Neuronal stem cell (in vitro differentiated cells): ENCODE measurements around the gene TMOD1.

Source experiments
- DNase-seq: peaks from one replicate; pipeline ENCODE4 v3.0.0-alpha.2; 2013; ENCODE audit warnings: low spot score
- H2AFZ ChIP-seq: one replicate; pipeline ENCODE4 v1.6.1; 2013; ENCODE audit warnings: mild to moderate bottlenecking, low read length, inconsistent platforms
- H2AK5ac ChIP-seq: 2 replicates; pipeline ENCODE4 v1.6.1; 2013; ENCODE audit warnings: low read depth, mild to moderate bottlenecking, inconsistent platforms, low read length, moderate library complexity, mixed read lengths
- H2BK120ac ChIP-seq: 2 replicates; pipeline ENCODE4 v1.6.1; 2013; ENCODE audit warnings: low read depth, mild to moderate bottlenecking, inconsistent platforms, low read length, moderate library complexity, mixed read lengths
- H2BK12ac ChIP-seq: one replicate; pipeline ENCODE4 v1.6.1; 2013; ENCODE audit warnings: low read length, inconsistent platforms
- H2BK15ac ChIP-seq: 2 replicates; pipeline ENCODE4 v1.6.1; 2013; ENCODE audit warnings: mild to moderate bottlenecking, low read length, inconsistent platforms, mixed read lengths
- H2BK5ac ChIP-seq: one replicate; pipeline ENCODE4 v1.6.1; 2013; ENCODE audit warnings: inconsistent platforms, mild to moderate bottlenecking, low read length, moderate library complexity
- H3K14ac ChIP-seq: one replicate; pipeline ENCODE4 v1.6.1; 2013; ENCODE audit warnings: low read length, inconsistent platforms
- H3K18ac ChIP-seq: 2 replicates; pipeline ENCODE4 v1.6.1; 2013; ENCODE audit warnings: low read length, inconsistent platforms
- H3K23ac ChIP-seq: 2 replicates; pipeline ENCODE4 v1.6.1; 2013; ENCODE audit warnings: low read depth, mild to moderate bottlenecking, mixed read lengths, low read length, inconsistent platforms; ENCODE audit not compliant: poor library complexity
- H3K27ac ChIP-seq: replicated peaks from 3 replicates; pipeline ENCODE4 v1.5.1; 2013; ENCODE audit warnings: low read length, inconsistent platforms
- H3K27me3 ChIP-seq, 3 experiments: 2 replicates each; pipeline ENCODE4 v1.6.1; 2013; ENCODE audit warnings: low read length in 3 of 3, mild to moderate bottlenecking in 2 of 3, inconsistent platforms in 1 of 3, low read depth in 1 of 3, mixed read lengths in 1 of 3, moderate library complexity in 1 of 3; ENCODE audit not compliant: control insufficient read depth in 3 of 3, insufficient read depth in 3 of 3
- H3K36me3 ChIP-seq, 2 donors: replicated peaks in 1 of 2; 2 replicates each; pipeline ENCODE4 v1.6.1; 2013; ENCODE audit warnings: low read length in 2 of 2; ENCODE audit not compliant: control insufficient read depth in 2 of 2, insufficient read depth in 2 of 2
- H3K4ac ChIP-seq: 2 replicates; pipeline ENCODE4 v1.6.1; 2013; ENCODE audit warnings: inconsistent platforms, mild to moderate bottlenecking, low read length, moderate library complexity
- H3K4me1 ChIP-seq, 2 donors: 1 replicate in 1 of 2; 2 replicates in 1 of 2; pipeline ENCODE4 v1.6.1; 2013; ENCODE audit warnings: low read length in 2 of 2, low read depth in 1 of 2; ENCODE audit not compliant: control insufficient read depth in 2 of 2, insufficient read depth in 1 of 2
- H3K4me2 ChIP-seq: one replicate; pipeline ENCODE4 v1.6.1; 2013; ENCODE audit warnings: mild to moderate bottlenecking, low read length, inconsistent platforms; ENCODE audit not compliant: insufficient read depth, poor library complexity, severe bottlenecking
- H3K4me3 ChIP-seq, 2 donors: 2 replicates each; pipeline ENCODE4 v1.5.1; 2013; ENCODE audit warnings: low read length in 2 of 2, mild to moderate bottlenecking in 2 of 2, inconsistent platforms in 1 of 2, moderate library complexity in 1 of 2
- H3K79me1 ChIP-seq: one replicate; pipeline ENCODE4 v1.6.1; 2013; ENCODE audit warnings: low read depth, mild to moderate bottlenecking, inconsistent platforms, low read length, moderate library complexity
- H3K9ac ChIP-seq: one replicate; pipeline ENCODE4 v1.6.1; 2013; ENCODE audit warnings: mild to moderate bottlenecking, low read depth, low read length, inconsistent platforms; ENCODE audit not compliant: poor library complexity
- H3K9me3 ChIP-seq, 2 donors: replicated peaks in 1 of 2; 2 replicates each; pipeline versions ENCODE3 to v1.6.1; 2013; ENCODE audit warnings: low read length in 2 of 2, mild to moderate bottlenecking in 2 of 2, inconsistent platforms in 1 of 2, low read depth in 1 of 2, mixed read lengths in 1 of 2, moderate library complexity in 1 of 2; ENCODE audit not compliant: control insufficient read depth in 2 of 2, insufficient read depth in 1 of 2
- H4K8ac ChIP-seq: one replicate; pipeline ENCODE4 v1.6.1; 2013; ENCODE audit warnings: low read depth, mild to moderate bottlenecking, inconsistent platforms, low read length, moderate library complexity
- H4K91ac ChIP-seq: one replicate; pipeline ENCODE4 v1.6.1; 2013; ENCODE audit warnings: low read length, low read depth, mild to moderate bottlenecking, inconsistent platforms; ENCODE audit not compliant: poor library complexity
- WGBS, 2 donors: extraction: QIAGEN DNeasy Blood & Tissue Kit; methylation state at CpG; one replicate each; pipeline ENCODE4 v1.1.7; 2013; ENCODE audit warnings: missing lambda C conversion rate in 2 of 2, mixed read lengths in 1 of 2; ENCODE audit not compliant: insufficient read length in 2 of 2, insufficient replicate concordance in 1 of 2; ENCODE audit errors: extremely low coverage in 2 of 2; 5-methylcytosine and 5-hydroxymethylcytosine counted together

TMOD1 gene

DNA sequence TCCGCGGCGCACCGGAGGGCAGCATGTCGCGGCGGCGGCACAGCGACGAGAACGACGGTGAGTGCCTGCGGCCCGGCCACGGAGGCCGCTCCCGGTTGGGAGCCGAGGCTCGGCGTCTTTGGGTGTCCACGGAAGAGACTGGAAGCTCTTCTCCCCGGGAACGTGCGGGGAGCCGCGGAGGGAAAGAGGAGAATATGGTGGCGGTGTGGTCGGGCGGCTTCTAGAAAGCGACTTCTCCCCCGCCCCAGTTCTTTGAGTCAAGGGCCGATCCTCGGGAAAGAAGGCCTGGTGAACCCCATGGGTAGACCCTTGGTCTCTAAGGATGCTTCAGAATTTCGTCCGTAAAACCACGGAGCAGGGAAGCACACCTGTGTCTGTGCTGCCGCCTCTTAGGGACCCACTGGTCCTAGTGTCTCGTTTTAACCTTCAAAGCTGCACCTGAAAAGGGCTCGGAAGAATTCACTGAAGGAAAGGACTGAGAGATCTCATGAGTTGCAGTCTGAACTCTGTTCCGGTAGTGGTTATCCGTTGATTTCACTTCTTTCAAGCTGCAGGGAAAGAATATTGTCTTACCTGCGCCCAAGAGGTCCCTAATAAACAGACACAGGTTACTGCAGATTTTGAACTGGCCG is 132.5 kb downstream of the TMOD1 start:
- no peak overlapping the region for H4K91ac ChIP-seq
- H3K4ac ChIP-seq, result no peak overlapping the region
- peak overlapping the region; percentile 53 for H2BK12ac ChIP-seq
- peak overlapping the region; percentile 94 for H2AFZ ChIP-seq
- peak overlapping the region; percentile 78 for H3K14ac ChIP-seq
- H2BK120ac ChIP-seq, result no peak overlapping the region
- H3K79me1 ChIP-seq, result peaks cover 2% of the 10 kb centered on the region
- peak overlapping the region; percentile 91 for H3K27ac ChIP-seq
- H3K23ac ChIP-seq, result peak overlapping the region; percentile 94
- peaks cover 7 to 8% of the 10 kb centered on the region in 2 donors for H3K4me1 ChIP-seq
- peak overlapping the region; percentile 44 for H2AK5ac ChIP-seq
- H3K9ac ChIP-seq, result peak overlapping the region; percentile 98
- no CpG with 5 or more reads among the region's 43 CpGs for WGBS, 2 donors
- peak overlapping the region; percentile 93 for H3K18ac ChIP-seq
- peak overlapping the region; percentile 93 for H4K8ac ChIP-seq
- H3K4me3 ChIP-seq, result peak overlapping the region; percentile 92 to 100
- H3K9me3 ChIP-seq, result no peaks in the 10 kb centered on the region
- peak overlapping the region; percentile 62 for H2BK15ac ChIP-seq
- H3K4me2 ChIP-seq, result peak overlapping the region; percentile 86
- peaks cover 0 to 27% of the 10 kb centered on the region in 2 donors for H3K36me3 ChIP-seq
- peak overlapping the region; percentile 93 for H2BK5ac ChIP-seq
- no peaks in the 10 kb centered on the region for H3K27me3 ChIP-seq
- no peak for DNase-seq

DNA sequence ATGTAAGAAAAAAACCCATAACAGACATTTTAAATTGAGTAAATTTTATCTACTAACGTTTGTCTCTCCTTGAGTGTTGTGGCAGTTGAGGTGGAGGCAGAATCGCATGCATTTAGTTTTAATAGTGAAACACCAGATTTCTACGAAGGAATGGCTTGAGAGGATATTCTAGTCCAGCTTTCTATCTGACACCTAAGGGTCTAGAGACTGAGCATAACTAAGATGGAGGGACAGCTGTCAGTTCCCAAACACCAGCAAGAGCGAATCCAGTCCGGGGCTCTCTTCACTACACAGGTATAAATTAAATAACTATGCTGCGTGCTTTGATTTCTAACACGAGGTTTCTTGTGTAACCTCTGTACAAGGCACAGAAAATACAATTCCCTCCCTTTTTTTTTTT is 133.6 kb downstream of the TMOD1 start:
- no peak overlapping the region for H2BK12ac ChIP-seq
- no peak overlapping the region for H3K27ac ChIP-seq
- H3K27me3 ChIP-seq, result no peaks in the 10 kb centered on the region
- peaks cover 5 to 8% of the 10 kb centered on the region in 2 donors for H3K4me1 ChIP-seq
- H3K9me3 ChIP-seq, result no peaks in the 10 kb centered on the region
- H3K4me3 ChIP-seq, result peak overlapping the region in 1 of 2 donors; percentile 92
- H2BK5ac ChIP-seq, result no peak overlapping the region
- no peak overlapping the region for H2AK5ac ChIP-seq
- no peak overlapping the region for H4K91ac ChIP-seq
- H3K4me2 ChIP-seq, result peak overlapping the region; percentile 26
- peaks cover 2% of the 10 kb centered on the region for H3K79me1 ChIP-seq
- H3K36me3 ChIP-seq, result peaks cover 0 to 21% of the 10 kb centered on the region in 2 donors
- H3K23ac ChIP-seq, result no peak overlapping the region
- H2BK15ac ChIP-seq, result no peak overlapping the region
- no peak overlapping the region for H3K9ac ChIP-seq
- no peak overlapping the region for H2AFZ ChIP-seq
- H3K14ac ChIP-seq, result no peak overlapping the region
- H4K8ac ChIP-seq, result no peak overlapping the region
- whole genome bisulfite sequencing, 2 donors, result no CpG with 5 or more reads among the region's 7 CpGs
- H3K4ac ChIP-seq, result no peak overlapping the region
- no peak overlapping the region for H3K18ac ChIP-seq
- DNase-seq, result no peak
- H2BK120ac ChIP-seq, result no peak overlapping the region

DNA sequence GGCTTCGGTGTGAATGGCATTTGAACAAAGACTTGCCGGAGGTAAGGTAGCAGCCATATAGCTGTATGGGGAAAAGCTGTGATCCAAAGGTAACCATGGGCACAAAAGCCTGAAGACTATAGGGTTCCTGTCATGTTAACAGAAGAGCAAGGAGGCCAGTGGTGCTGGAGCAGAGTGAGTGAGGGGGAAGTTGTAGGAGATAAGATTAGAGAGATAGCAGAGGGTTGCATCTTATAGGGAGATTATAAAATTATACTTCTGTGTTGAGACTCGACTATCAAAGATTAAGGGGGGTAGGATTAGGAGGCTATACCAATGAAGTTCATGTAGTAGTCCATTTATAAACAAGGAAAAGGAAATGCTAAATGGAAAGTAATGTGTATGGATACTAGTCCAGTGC is 135.4 kb downstream of the TMOD1 start:
- Histone ChIP-seq H2BK120ac (no peak overlapping the region), H2BK5ac (no peak overlapping the region), H3K9ac (no peak overlapping the region), H3K79me1 (peaks cover 2% of the 10 kb centered on the region), H3K14ac (no peak overlapping the region), H3K9me3 (no peaks in the 10 kb centered on the region), H4K91ac (no peak overlapping the region), H2AK5ac (no peak overlapping the region), H3K23ac (no peak overlapping the region), H3K27me3 (no peaks in the 10 kb centered on the region), H2BK15ac (no peak overlapping the region), H3K4me2 (no peak overlapping the region), H3K36me3 (peaks cover 0 to 34% of the 10 kb centered on the region in 2 donors), H3K18ac (no peak overlapping the region), H3K4ac (no peak overlapping the region), H2BK12ac (no peak overlapping the region), H2AFZ (no peak overlapping the region), H3K27ac (no peak overlapping the region), H4K8ac (no peak overlapping the region), H3K4me3 (no peak overlapping the region), H3K4me1 (peaks cover 2 to 4% of the 10 kb centered on the region in 2 donors)
- DNase-seq, result no peak
- no CpG with 5 or more reads among the region's 3 CpGs for WGBS, 2 donors

DNA sequence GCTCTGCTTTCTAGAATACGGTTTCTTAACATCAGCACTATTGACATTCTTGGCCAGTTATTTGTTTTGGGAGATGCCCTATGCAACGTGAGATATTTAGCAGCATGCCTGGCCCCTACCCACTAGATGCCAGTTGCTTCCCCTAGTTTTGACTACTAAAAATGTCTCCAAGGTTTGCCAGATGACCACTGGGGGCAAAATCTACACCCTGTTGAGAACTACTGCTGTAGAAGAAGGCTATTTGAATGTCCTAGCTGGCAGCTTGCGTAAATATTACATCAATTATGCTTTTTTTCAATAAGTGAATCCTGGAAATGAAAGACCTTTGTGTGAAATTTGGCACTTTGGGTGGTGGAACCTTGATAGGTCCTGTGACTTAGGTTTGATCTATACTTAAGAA is 137.2 kb downstream of the TMOD1 start:
- no peaks in the 10 kb centered on the region for H3K27me3 ChIP-seq
- H3K36me3 ChIP-seq, result peaks cover 2 to 51% of the 10 kb centered on the region in 2 donors
- no peaks in the 10 kb centered on the region for H3K9me3 ChIP-seq
- H2BK5ac ChIP-seq, result no peak overlapping the region
- no peak overlapping the region for H3K14ac ChIP-seq
- H2BK15ac ChIP-seq, result no peak overlapping the region
- no peak overlapping the region for H2AK5ac ChIP-seq
- no peak overlapping the region for H3K4me3 ChIP-seq
- no peak overlapping the region for H3K9ac ChIP-seq
- no peak overlapping the region for H3K23ac ChIP-seq
- H3K18ac ChIP-seq, result no peak overlapping the region
- H2AFZ ChIP-seq, result no peak overlapping the region
- H2BK120ac ChIP-seq, result no peak overlapping the region
- no peak overlapping the region for H3K27ac ChIP-seq
- H3K4me1 ChIP-seq, result peaks cover 2 to 4% of the 10 kb centered on the region in 2 donors
- no peak overlapping the region for H4K91ac ChIP-seq
- DNase-seq, result no peak
- H2BK12ac ChIP-seq, result no peak overlapping the region
- no peak overlapping the region for H4K8ac ChIP-seq
- peaks cover 2% of the 10 kb centered on the region for H3K79me1 ChIP-seq
- no CpG with 5 or more reads among the region's 3 CpGs for WGBS, 2 donors
- no peak overlapping the region for H3K4ac ChIP-seq
- no peak overlapping the region for H3K4me2 ChIP-seq
